Aortic smooth muscle cell (primary cell): ENCODE measurements around the gene SPIN2A. TPM values are rescaled to one million over a fixed set of nuclear protein-coding genes. Genes with fewer than 3 reads are reported as not detected.

ENCODE experiments used
- total RNA-seq: library from RNA; depleted of rRNA; stranded (reverse); fragments of >200 nt; gene quantifications from 2 replicates; pipeline ENCODE4 v1.2.3, GENCODE V29; 2014

The SPIN2A gene
- 0.53 and 0.56 TPM in 2 replicates for total RNA-seq

DNA sequence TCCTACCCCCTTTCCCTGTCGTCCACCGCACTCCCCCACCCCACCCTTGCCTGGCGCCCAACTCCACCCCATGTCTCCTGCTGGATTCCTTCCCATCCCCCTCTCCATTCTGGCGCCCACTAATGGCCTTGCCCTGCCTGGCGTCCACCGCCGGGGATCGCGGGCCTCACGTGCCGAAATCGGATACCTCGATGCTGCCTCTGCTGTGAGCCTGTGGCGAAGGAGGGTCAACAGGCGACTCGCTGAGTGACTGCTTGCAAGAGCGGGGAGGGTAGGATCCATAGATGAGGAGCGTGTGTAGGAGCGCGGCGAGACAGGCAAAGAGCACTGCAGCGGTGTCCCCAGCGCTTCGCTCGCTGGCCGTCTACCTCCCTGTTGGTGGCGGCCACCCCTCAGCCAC lies at the start of gene SPIN2A:
TSS of gene SPIN2A (minus strand) at position 325 of the 400 bp plus-strand sequence. CDS start 800 bp downstream, outside the sequence.

DNA sequence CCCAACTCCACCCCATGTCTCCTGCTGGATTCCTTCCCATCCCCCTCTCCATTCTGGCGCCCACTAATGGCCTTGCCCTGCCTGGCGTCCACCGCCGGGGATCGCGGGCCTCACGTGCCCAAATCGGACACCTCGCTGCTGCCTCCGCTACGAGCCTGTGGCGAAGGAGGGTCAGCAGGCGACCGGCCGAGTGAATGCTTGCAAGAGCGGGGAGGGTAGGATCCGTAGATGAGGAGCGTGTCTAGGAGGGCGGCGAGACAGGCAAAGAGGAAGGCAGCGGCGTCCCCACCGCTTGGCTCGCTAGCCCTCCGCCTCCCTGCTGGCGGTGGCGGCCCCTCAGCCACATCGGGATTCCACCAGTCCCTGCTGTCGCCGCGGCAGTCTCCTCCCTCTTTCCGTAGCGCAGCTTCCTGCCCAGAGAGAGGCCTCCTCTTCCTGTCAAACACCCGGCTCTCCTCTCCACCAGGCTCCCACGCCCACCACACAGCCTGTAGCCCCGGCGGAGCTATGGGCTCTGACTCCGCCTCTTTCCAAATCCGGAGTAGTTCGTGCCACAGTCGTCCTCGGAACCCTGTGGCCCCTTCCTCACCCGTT lies 15.9 kb downstream of the SPIN2A start, which contains the start of gene SPIN2B:
TSS of gene SPIN2B (minus strand) at position 387 of the 594 bp plus-strand sequence.

Other genes with a start within 250 kb of the SPIN2A start
- gene SPIN3, start 141.9 kb downstream of the SPIN2A start, total RNA-seq = 8.3 and 9.1 TPM in 2 replicates
- gene SPIN2B, start 15.8 kb downstream of the SPIN2A start, total RNA-seq = 10.6 and 12.2 TPM in 2 replicates
- gene FAAH2, start 149.3 kb upstream of the SPIN2A start, total RNA-seq = 0.25 TPM in 1 of 2 replicates, not detected in the other